Measurements from ENCODE around the gene ZNF512.
A peak's percentile ranks its signal among the peaks of the same experiment; 100 is the strongest.

ZNF512 gene

GRCh38 chr2:27638709-27639108 is 55.9 kb downstream of the ZNF512 start:
- no peak for DNase-seq

GRCh38 chr2:27640722-27641245 is 57.9 kb downstream of the ZNF512 start:
- DNase-seq, result no peak

GRCh38 chr2:27645197-27645596 is 62.4 kb downstream of the ZNF512 start:
- no peak for DNase-seq

- DNase-seq, result no peak
Observed at GRCh38 chr2:27647289-27647688, 64.4 kb downstream of the ZNF512 start.

- DNase-seq, result no peak
Observed at GRCh38 chr2:27647737-27648136, 64.9 kb downstream of the ZNF512 start.

GRCh38 chr2:27651056-27651455 is 68.2 kb downstream of the ZNF512 start:
- DNase-seq, result no peak

GRCh38 chr2:27652341-27652740 is 69.5 kb downstream of the ZNF512 start:
- no peak for DNase-seq

GRCh38 chr2:27652790-27653189 is 69.9 kb downstream of the ZNF512 start:
- no peak for DNase-seq

GRCh38 chr2:27653397-27653796 is 70.6 kb downstream of the ZNF512 start:
- no peak for DNase-seq

GRCh38 chr2:27655155-27655951 is 72.5 kb downstream of the ZNF512 start:
- DNase-seq, result no peak

- no peak for DNase-seq
Observed at GRCh38 chr2:27661371-27661770, 78.5 kb downstream of the ZNF512 start.

GRCh38 chr2:27663285-27664153 is 80.7 kb downstream of the ZNF512 start, which contains the start of the genes SLC4A1AP and SUPT7L:
SLC4A1AP (plus strand) TSS chr2:27663889; CDS start chr2:27663915, 26 bp downstream.
SUPT7L (minus strand) TSS chr2:27663614; CDS start chr2:27662192, 1,422 bp downstream.
- DNase-seq, result peak; percentile 76

- DNase-seq, result no peak
Observed at GRCh38 chr2:27664154-27664574, 81.3 kb downstream of the ZNF512 start.

GRCh38 chr2:27664622-27665363 is 82.0 kb downstream of the ZNF512 start:
- DNase-seq, result no peak

GRCh38 chr2:27667446-27667845 is 84.6 kb downstream of the ZNF512 start:
- no peak for DNase-seq

- no peak for DNase-seq
Observed at GRCh38 chr2:27671235-27671634, 88.4 kb downstream of the ZNF512 start.

Data from DMS79 (cell line).